CD4-positive, alpha-beta T cell treated with Interferon alpha-2 for 1 hour (primary cell): ENCODE results near the gene IGSF9B.

Source experiments
- DNase-seq, 2 donors: peaks; one replicate each; pipeline ENCODE4 v3.0.0-alpha.2; 2020 to 2022

Gene IGSF9B

GRCh38 chr11:133953999-133954398 is 2.8 kb downstream of the IGSF9B start:
- no peak for DNase-seq

GRCh38 chr11:133953547-133953946 is 3.2 kb downstream of the IGSF9B start:
- DNase-seq, result no peak

DNA sequence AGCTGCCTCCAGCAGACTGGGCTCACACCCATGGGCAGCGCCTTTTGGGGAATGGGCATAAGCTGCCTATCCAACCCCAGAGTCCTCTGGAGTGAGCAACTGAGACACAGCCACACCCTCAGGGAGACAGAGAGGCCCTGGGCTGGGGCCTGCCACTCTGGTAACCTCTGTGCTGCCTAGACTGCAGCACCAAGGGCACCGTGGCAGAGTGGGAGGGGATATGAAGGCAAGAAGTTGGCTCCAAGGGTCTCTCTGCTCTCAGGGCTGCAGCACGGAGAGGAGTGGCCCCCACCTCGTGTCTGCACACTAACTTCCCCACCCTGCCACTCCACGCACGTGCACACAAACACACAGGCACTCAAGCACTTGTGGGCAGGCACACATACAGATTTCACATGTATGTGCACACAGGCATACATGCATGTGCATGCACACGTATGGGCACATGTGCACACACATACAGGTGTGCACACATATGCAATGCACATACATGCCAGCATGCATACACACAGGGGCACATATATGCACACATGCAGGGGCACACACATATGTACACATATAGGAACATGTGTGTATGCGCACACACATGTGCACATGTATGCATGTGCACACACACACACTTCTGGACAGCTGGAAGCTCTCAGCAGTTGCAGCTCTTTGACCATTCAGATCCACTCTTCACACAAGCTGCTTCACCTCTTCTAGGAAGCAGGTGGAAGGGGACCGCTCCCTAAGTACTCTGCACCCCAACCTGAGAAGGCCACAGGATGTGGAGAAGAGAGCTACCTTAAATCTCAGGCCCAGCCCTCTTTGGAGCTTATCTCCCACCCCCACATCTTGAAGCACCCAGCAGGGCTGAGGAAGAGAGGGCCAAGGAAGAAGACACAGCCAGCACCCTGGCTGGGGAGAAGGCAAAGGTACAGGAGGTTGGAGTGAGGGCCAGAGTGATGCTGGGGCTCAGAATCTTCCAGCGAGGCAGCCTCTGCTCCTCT is 4.3 kb downstream of the IGSF9B start:
- no peak for DNase-seq

DNA sequence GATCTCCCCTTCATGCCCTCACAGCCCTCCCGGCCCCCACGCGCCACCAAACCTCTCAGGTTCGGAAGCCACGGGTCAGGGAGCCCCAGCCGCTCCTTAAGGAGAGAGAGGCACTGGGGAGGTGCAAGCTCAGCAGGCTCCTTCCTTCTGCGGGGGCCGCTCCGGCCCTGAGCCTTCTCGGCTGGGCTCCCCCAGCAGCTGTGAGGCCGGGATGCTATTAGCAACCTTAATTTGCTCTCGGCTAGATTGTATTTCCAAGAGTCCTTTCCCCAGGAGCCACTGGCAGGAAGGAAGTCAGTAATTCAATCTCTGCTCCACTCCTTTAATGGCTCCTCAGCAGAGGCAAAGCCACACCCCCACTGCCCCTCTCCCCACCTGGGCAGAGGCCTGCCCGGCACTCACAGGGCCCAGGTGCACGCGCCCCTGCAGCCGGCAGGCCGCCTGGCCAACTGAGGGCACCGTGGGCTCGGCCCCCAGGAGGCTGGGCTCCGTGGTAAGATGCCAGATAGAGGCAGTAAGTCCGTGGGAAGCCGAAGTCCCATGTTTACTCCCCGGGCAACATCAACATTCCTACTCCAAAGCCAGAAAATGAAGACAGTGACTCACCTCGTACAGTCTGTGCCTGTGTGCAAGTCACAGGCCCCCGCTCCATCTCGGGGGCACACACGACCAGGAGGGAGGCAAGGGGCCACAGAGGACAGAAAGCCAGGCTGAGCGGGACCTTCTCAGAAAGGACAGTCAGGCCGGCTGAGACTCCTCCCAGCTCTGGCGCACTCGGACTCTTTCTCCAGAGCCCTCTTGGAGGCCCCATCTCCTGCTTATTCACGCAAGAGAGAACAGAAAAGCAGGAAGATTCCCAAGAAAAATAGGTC is 5.2 kb downstream of the IGSF9B start:
- no peak for DNase-seq

DNA sequence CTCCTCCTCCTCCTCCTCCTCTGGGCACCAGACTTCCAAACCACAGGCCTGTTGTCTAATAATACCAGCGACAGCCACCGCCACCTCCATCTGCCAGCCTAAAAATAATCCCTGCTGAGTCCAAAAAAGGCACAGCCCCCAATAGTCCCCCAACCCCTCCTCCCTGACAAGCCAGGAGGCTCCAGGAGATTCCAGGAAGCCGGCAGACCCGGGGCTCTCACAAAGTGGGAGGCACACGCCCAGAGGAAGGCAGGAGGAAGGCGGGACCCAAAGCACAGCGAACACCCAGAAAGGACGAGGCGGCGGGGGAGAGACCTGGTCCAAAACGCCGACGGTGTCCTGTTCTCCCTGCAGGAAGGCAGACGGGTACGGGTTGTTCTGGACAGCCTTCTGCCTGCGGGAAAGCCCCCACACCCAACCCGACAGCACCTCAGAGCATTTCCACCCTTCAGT is 5.9 kb downstream of the IGSF9B start:
- DNase-seq, result no peak

DNA sequence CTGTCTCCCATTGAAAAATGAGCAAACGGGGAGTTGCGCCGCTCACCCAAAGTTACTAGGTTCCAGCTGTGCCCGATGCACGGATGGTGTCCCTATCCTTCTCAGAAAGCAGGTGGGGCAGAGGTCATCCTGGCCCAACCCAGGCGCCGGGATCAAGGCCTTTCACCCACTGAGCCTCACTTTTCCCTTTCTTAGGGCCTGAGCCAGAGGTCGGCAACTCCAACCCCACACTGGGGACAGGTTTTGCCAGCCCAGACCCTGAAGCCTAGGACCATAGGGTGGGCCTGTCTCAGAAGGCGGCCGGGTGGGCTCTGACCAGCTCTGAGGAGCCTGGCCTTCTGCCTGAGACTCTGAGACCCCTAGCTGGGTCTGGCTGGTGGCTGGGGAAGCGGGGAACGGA is 6.3 kb downstream of the IGSF9B start:
- DNase-seq, result no peak

GRCh38 chr11:133949129-133949528 is 7.6 kb downstream of the IGSF9B start:
- no peak for DNase-seq

GRCh38 chr11:133948711-133949110 is 8.1 kb downstream of the IGSF9B start:
- DNase-seq, result no peak

- peak; percentile 42 to 72 for DNase-seq
These were observed 9.4 kb downstream of the IGSF9B start for GRCh38 chr11:133947321-133947756.

DNA sequence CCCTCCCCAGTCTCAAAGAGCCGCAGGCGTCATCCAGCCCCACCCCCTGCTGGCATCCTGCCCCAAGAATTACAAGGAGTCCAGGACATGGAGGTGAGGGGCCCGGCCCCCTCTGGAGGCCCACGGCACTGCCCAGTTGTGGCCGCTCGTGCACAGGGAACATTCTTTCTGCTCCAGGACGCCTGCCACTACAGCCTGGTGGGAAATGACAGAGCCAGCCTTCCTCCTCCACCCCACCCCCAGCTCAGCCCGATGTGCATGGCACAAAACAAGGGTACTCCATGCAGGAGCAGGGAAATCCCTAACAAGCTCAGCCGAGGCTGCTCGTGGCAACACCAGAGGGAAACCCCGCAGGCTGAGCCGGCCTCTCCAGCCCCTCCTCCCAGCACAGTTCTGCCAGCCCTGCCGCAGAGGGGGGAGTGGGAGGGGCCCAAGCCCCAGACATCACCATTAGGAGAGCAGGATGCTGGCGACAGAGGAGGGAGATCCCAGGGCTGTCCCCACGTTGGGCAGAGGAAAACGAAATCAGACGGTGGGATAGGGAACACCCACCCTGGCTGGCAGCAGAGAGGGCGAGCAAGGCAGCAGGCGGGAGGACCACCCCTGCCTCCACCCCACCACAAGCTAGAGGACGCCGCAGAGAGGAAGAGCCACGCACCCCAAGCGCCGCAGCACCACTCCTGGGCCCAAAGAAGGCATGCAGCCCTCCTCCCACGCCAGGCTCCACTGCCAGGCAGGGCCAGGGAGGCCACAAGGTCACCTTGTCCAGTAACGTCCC is 10.0 kb downstream of the IGSF9B start:
- peak in 1 of 2 donors; percentile 43 for DNase-seq

DNA sequence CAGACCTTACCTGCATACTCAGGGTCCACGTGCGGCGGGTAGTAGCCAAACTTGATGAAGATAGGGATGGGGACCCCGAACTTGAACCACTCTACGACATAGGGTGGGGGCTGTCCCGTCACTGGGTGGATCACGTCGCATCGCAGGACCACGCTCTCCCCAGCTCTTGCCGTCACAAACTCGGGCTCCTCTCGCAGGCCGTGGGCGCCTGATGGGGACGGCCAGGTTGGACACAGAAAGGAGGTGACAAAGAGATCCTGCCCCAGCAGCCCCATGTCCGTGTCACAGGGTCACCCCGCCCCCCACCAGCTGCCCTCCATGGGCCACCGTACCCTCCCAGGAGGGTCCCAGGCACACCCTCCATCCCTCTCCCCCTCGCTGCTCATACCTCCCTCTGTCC is 10.7 kb downstream of the IGSF9B start:
- no peak for DNase-seq

DNA sequence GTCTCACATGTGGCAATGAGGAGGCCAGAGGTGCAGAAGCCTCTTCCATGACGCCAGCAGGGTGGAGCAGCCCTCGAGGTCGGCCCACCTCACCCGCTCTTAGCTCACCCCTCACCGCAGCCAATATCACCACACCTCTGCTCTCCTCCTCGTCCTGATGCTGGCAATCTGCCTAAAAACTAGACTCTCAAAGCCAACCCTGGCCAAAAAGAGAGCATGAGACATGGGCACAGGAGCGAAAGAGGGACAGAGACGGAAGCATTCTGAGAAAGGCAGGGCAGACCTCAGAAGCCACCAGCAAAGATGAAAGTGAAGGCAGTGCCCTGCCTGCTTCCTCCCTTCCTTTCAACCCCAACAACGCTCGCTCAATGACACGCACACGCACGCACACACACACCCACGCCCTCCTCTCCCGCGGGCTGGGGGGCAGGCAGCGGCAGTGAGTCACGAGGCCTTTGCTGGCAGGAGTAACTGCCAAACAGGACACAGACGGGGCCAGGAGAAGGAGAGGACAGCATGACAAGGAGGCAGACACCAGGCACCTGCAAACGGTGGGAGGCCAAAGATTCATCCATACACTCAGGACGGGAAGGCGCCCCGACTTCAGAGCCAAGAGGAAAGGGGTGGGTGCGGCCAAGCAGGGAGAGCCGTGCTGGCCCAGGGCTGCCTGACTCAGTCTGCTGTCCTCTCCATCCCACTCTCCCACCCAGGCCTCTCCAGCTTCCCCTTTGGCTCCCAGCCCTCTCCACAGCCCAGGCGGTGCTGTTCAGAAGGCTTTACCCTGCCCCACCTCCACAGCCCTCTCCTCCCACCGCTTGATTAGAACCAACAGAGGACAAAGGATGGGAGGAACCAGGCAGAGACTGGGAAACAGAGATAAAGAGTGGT is 11.4 kb downstream of the IGSF9B start:
- DNase-seq, result peak; percentile 69 to 82

- DNase-seq, result no peak
These were observed 12.6 kb downstream of the IGSF9B start for GRCh38 chr11:133943950-133944698.

- DNase-seq, result no peak
These were observed 14.2 kb downstream of the IGSF9B start for GRCh38 chr11:133942577-133942976.

- no peak for DNase-seq
These were observed 15.2 kb downstream of the IGSF9B start for GRCh38 chr11:133941546-133941945.

DNA sequence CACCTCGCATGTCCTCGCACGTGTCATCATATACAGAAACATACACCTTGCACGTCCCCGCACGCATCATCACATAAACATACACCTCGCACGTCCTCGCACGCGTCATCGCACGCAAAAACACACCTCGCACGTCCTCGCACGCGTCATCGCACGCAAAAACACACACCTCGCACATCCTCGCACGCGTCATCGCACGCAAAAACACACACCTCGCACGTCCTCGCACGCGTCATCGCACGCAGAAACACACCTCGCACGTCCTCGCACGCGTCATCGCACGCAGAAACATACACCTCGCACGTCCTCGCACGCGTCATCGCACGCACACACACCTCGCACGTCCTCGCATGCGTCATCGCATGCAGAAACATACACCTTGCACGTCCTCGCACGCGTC is 16.7 kb downstream of the IGSF9B start:
- DNase-seq, result no peak

DNA sequence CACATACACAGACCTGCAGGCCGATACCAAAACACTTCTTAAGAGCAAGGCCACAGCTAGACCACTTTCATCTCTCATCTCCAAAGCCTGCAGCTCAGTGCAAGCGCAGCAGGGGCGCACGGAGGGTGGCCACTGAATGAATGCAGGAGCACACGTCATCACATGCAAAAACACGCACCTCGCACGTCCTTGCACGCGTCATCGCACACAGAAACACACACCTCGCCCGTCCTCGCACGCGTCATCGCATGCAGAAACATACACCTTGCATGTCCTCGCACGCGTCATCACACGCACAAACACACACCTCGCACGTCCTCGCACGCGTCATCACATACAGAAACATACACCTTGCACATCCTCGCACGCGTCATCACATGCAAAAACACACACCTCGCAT is 17.2 kb downstream of the IGSF9B start:
- DNase-seq, result no peak

- DNase-seq, result no peak
These were observed 18.6 kb downstream of the IGSF9B start for GRCh38 chr11:133938166-133938565.

- no peak for DNase-seq
These were observed 19.3 kb downstream of the IGSF9B start for GRCh38 chr11:133937468-133937867.

- no peak for DNase-seq
These were observed 19.8 kb downstream of the IGSF9B start for GRCh38 chr11:133937015-133937414.

DNA sequence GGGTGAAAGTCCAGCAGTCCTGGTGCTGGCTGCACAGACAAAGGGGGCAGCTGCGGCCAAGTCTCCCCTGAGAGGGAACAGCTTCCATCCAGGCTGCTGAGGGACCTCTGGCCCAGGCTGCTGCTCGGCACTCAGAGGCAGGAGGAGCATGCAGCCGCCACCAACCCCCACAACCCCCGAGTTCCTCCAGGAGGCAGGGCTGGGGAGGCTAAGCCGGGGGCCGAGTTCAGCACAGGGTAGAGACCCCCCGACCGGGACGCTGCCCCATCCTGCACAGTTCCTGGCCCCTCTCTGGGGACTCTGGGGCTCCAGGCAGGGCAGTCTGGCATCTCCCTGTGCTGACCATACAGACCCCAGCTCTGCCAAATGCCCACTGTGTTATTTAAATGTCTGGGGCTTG is 20.2 kb downstream of the IGSF9B start:
- no peak for DNase-seq
